ENCODE data around the gene RGS13. TPM values are rescaled to one million over a fixed set of nuclear protein-coding genes. Genes with fewer than 3 reads are reported as not detected.

The RGS13 gene
- total RNA-seq, 4 donors from 2014 or later = 0.22 to 0.78 TPM; not detected in 2

DNA sequence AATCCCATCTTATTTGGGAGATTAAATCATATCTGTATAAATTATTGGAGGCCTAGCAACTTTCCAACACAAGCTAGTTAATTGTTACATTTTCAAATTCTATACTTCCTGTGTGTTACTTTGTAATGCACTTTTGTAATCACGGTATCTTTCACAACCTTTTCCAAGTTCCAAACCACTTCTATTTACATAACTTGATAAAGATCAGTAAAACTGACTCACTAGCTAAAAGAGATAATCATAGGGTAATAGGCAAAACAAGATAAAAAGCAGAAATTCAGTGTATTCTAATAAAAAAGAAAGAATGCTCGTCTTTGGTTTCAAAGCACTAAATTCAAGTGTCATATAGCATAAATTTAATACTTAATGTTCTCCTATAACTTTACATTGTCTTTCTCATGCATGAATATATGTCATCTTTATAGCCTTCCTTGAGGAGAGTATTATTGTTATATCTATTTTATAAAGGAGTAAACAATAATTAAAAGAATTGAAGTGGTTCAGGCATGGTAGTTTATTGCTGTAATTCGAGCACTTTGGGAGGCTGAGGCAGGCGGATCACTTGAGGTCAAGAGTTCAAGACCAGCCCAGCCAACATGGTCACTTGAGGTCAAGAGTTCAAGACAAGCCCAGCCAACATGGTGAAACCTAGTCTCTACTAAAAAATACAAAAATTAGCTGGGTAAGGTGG, 66.4 kb downstream of the RGS13 start:
- 50 to 56% methylated on average over 4 of the region's 4 CpGs for WGBS, 2 donors
- H3K27me3 ChIP-seq = no peaks in the 10 kb centered on the region
- no peak for DNase-seq (ENCODE audit: low spot score in 2 of 2)
- no peak overlapping the region for H3K4me3 ChIP-seq
- TF ChIP-seq EP300 (IDR thresholded peaks at IDR 0.05) (no peak), POLR2A (IDR thresholded peaks at IDR 0.05) (no peak)
- TF ChIP-seq, protein P1, sequence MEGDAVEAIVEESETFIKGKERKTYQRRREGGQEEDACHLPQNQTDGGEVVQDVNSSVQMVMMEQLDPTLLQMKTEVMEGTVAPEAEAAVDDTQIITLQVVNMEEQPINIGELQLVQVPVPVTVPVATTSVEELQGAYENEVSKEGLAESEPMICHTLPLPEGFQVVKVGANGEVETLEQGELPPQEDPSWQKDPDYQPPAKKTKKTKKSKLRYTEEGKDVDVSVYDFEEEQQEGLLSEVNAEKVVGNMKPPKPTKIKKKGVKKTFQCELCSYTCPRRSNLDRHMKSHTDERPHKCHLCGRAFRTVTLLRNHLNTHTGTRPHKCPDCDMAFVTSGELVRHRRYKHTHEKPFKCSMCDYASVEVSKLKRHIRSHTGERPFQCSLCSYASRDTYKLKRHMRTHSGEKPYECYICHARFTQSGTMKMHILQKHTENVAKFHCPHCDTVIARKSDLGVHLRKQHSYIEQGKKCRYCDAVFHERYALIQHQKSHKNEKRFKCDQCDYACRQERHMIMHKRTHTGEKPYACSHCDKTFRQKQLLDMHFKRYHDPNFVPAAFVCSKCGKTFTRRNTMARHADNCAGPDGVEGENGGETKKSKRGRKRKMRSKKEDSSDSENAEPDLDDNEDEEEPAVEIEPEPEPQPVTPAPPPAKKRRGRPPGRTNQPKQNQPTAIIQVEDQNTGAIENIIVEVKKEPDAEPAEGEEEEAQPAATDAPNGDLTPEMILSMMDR (IDR thresholded peaks at IDR 0.05) = no peak
- H3K4me1 ChIP-seq = peaks cover 0 to 8% (median 3%) of the 10 kb centered on the region in 4 donors
- no peaks in the 10 kb centered on the region for H3K36me3 ChIP-seq
- H3K9me3 ChIP-seq = no peaks in the 10 kb centered on the region
- H3K27ac ChIP-seq = no peak overlapping the region

GRCh38 chr1:192703283-192704206, 67.6 kb downstream of the RGS13 start:
- Histone ChIP-seq H3K4me1 (peaks cover 0 to 8% (median 3%) of the 10 kb centered on the region in 4 donors), H3K27ac (no peak overlapping the region), H3K4me3 (no peak overlapping the region), H3K27me3 (no peaks in the 10 kb centered on the region), H3K9me3 (no peaks in the 10 kb centered on the region), H3K36me3 (no peaks in the 10 kb centered on the region)
- WGBS, 2 donors = 87 to 92% methylated on average over 5 of the region's 5 CpGs
- TF ChIP-seq, protein P1 (IDR thresholded peaks at IDR 0.05) = no peak
- no peak for TF ChIP-seq POLR2A (IDR thresholded peaks at IDR 0.05)
- TF ChIP-seq EP300 (IDR thresholded peaks at IDR 0.05) = no peak
- no peak for DNase-seq (ENCODE audit: low spot score in 2 of 2)

- no peaks in the 10 kb centered on the region for H3K27me3 ChIP-seq
- H3K4me3 ChIP-seq = no peak overlapping the region
- no peak for TF ChIP-seq EP300 (IDR thresholded peaks at IDR 0.05)
- TF ChIP-seq, protein P1 (IDR thresholded peaks at IDR 0.05) = no peak
- TF ChIP-seq POLR2A (IDR thresholded peaks at IDR 0.05) = no peak
- peaks cover 0 to 8% (median 2%) of the 10 kb centered on the region in 4 donors for H3K4me1 ChIP-seq
- no peaks in the 10 kb centered on the region for H3K9me3 ChIP-seq
- 88 to 97% methylated on average over 2 of the region's 2 CpGs for WGBS, 2 donors
- DNase-seq (ENCODE audit: low spot score in 2 of 2) = no peak
- no peaks in the 10 kb centered on the region for H3K36me3 ChIP-seq
- no peak overlapping the region for H3K27ac ChIP-seq
These were observed 69.6 kb downstream of the RGS13 start for GRCh38 chr1:192705510-192705909.

GRCh38 chr1:192706936-192707335, 71.0 kb downstream of the RGS13 start:
- no peak for DNase-seq (ENCODE audit: low spot score in 2 of 2)
- Histone ChIP-seq H3K4me1 (peaks cover 0 to 5% (median 0%) of the 10 kb centered on the region in 4 donors), H3K36me3 (no peaks in the 10 kb centered on the region), H3K27me3 (no peaks in the 10 kb centered on the region), H3K4me3 (no peak overlapping the region), H3K9me3 (no peaks in the 10 kb centered on the region), H3K27ac (no peak overlapping the region)
- TF ChIP-seq EP300 (IDR thresholded peaks at IDR 0.05) = no peak
- TF ChIP-seq POLR2A (IDR thresholded peaks at IDR 0.05) = no peak
- TF ChIP-seq, protein P1 (IDR thresholded peaks at IDR 0.05) = no peak
- 87 to 93% methylated on average over 2 of the region's 2 CpGs for WGBS, 2 donors

Measured in tibial nerve (tissue), 4 donors.